ENCODE data around the gene KTN1. TPM values are rescaled to one million over a fixed set of nuclear protein-coding genes. Genes with fewer than 3 reads are reported as not detected.
A peak's percentile ranks its signal among the peaks of the same experiment; 100 is the strongest.

Gene KTN1
- total RNA-seq, 1 experiment from 2014 or later: 77.9 TPM

DNA sequence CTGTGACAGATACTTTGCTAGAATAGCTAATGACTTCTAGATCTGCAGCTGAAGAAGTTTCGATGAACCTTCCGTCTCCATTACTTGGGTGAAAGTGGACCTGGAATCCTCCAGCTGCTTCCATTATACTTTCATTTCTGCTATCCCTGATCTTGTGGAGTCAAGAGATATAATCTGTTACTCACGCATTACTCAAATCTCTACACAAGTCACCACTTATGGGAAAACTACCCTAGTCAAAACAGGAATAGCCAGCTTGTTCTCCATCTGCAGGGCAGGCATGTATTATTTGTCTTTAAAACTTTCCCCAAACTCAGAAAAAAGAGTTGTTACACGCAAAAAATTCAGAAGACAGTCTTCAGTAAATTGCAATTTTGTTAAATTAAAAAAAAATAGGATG is 2.8 kb upstream of the KTN1 start:
- DNase-seq (ENCODE audit: low spot score): no peak

DNA sequence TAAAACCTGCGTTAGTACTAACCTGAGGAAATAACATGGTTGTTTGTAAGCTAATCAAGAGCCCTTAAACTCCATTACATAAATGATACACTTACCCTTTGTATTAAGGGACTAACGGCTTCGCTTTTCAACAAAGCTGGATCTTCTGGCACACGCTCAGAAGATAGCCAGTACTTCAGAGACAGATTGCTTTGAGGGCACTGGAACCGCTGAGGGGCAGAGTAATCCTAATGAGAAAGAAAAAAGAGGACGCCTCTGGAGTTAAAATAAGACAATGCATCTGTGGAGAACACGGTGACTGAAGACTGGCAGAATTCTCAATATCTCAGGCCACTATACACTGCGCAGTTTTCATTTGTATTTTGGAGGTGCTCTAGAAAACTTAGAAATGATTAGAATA is 1.5 kb upstream of the KTN1 start:
- no peak for DNase-seq (ENCODE audit: low spot score)

DNA sequence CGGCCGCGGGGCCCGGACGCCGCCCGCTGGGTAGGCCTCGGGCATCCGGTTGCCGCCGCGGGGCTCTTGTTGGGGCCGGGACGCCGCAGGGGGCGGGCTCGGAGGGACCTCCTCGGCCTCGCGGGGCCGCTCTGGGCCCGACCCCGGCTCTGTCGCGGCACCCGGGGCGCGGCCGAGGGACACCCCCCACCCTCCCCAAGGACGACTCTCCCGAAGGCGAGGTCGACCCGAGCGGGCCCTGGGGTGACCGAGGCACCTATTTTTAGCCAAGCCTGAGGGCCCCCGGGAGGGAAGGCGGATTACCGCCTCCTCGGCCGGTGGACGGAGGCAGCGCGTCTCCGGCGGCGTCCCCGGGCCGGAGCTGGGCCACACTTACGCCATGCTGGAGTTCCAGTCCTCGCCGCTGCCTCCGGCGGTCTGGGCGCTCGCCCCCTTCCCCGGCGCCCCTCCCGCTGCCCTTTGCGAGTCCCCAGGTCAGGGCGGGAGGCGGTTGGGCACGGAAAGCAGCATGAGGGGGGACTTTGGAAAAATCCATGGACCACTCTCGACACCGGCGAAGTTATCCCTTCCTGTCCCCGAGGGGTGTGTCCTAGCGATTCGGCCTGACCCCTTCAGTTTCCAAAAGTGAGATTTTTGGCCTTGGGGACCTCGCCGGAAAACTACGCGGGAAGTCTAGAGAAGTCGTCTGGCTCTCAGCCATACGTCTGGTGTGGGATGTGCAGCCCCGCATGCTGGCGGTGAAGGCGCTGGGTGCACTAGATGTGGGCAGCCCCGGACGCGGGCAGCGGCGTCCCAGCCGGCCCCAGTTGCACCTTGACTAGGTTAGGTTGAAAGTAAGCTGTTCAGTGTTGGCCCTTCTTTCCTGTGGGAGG is 699 bp downstream of the KTN1 start:
- DNase-seq (ENCODE audit: low spot score): peak; percentile 22

DNA sequence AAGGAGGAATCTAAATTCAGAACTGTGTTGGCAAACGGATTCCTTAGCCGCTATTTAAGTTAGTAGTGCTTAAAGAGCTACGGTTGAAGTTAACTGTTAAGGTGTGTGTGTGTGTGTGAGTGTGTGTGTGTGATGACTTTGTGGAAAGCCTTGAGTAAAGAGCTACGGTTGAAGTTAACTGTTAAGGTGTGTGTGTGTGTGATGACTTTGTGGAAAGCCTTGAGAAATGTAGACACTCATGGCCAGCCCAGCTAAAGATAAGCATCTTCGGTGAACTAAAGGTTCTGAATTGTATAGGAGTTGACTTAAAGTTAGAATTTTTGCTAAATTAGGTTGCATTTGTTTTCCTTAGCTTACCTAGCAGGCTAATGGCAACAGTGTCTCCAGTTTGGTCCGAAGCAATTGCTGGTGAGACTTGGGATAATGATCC is 1.4 kb downstream of the KTN1 start:
- no peak for DNase-seq (ENCODE audit: low spot score)

DNA sequence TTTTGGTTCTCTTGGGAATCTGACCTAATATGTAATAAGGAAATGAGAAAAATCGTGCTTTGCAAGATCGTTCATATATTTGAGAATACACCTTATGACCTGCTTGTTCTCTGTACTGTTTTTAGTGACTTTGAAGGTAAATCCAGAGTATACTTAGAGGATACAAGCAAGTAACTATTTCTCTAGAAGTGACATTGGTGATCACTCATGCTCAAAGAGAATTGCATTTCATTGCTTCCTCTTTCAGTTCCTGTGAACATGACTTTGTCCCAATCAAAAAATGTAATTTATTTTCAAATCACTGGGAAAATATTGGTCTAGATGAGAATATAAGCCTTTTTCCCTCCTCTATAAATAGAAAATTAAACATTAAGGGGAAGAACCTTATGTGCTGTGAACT is 2.7 kb downstream of the KTN1 start:
- no peak for DNase-seq (ENCODE audit: low spot score)

DNA sequence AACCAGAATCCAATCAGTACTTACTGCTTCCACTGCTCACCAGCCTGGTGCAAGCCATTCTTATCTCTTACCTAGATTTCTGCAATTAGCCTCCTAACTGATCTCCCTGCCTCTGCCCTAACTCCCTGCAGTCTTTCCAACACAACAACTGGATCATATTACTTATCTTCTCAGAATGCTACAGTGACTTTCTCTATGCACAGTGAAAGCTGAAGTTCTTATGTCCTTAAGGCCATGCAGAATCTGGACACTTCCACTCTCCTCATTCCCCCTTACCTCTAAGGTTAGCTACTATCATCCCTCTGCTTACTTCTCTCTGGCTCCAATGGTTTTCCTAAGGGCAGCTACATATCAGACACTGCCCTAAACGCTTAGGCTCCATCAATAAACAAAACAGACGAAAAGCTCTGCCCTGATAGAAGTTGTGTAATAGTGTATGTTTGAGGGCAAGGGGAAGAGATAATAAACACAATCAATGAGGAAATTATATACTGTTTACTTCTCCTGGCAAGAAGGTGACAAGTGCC is 4.0 kb downstream of the KTN1 start:
- no peak for DNase-seq (ENCODE audit: low spot score)

DNA sequence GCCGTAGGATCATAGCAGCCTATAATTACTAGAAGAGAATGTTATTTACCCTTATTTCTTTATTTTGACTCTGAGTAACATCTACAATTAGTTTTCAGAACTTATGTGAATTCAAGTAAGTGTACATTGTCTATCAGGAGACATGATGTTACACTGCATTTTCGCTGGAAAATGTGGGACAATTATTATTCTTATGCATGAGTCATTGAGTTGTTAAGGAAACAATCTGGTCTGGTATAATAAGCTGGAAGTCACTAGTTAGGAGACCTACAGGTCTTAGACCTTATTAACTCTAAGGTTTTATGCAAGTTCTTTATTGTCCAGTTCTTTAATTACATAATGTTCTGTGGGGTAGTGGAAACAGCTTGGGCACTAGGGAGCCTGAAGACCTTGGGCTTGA is 5.8 kb downstream of the KTN1 start:
- no peak for DNase-seq (ENCODE audit: low spot score)

DNA sequence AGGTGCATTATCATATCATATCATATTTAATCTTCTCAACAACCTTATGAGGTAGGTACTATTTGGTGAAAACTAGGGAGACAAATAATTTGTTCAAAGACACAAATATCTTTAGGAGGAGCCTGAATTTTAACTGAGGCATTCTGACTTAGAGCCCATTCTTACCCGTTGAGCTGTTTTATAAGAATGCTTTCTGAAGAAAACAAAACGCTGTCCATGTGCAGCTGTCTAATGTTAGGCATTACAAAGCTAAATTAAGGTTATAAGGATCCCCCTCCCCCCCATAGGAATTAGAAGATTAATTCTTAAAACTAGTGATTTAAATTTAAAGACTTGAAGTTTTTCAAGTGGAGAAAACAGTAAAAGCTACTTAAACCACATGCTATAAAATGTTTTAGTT is 6.4 kb downstream of the KTN1 start:
- no peak for DNase-seq (ENCODE audit: low spot score)

DNA sequence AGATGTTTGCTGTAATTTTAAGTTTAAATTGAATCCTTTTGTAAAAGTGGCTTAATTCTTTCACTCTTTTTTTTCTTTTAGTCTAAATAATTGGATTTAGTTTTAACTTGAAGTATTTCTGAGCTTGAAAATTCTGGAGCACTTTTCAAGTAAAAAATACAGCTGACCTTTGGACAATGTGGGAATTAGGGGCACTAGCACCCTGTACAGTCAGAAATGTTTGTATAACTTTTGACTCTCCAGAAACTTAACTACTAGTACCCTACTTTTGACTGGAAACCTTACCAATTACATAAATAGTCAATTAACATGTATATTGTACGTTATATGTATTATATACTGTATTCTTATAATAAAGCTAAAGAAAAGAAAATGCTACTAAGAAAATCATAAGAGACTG is 7.8 kb downstream of the KTN1 start:
- DNase-seq (ENCODE audit: low spot score): no peak

DNA sequence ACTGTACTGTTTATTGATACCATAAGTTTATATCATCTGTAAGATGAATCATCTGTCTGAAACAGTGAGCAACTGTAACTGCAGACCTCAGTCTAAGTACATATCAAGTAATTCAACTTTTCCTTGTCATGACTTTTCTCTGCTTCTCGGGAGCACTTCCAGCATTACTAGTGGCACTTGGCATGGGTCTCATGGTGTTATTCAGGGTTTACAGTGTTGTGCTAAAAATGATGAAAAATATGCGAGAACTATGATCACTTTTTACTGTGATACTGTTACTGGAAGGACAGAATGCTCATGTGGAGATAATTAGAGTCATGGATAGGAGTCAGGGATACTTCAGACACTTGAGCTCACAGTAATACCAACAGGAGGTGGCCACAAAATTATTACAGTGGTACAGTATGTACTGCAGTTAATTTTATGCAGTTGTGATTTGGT is 8.3 kb downstream of the KTN1 start:
- no peak for DNase-seq (ENCODE audit: low spot score)

DNA sequence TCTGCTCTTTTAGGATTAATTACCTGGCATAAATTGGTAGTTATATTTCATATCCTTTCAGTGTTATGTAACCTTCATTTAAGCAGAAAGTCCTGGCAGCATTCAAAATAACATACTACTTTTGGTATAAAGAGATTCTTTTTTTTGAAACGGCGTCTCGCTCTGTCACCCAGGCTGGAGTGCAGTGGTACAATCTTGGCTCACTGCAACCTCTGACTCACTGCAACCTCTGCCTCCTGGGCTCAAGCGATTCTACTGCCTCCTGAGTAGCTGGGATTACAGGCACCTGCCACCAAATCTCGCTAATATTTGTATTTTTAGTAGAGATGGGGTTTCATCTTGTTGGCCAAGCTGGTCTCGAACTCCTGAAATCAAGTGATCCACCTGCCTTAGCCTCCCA is 9.2 kb downstream of the KTN1 start:
- no peak for DNase-seq (ENCODE audit: low spot score)

DNA sequence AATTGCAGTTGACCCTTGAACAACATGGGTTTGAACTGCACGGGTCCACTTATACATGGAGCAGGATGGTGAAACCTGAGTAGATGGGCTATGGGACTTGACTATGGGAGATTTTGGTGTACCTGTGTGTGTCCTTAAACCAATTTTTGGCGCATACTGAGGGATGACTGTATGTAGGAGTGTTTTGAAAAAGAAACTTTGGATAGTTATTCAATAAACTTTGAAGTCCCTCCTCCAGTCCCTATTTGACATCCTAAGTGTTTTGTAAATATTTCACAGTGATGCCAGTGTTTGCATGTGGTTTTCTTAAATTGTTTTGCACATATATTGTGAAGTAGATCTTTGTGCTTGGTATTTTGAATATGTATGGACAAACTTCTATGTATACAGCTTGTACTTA is 12.4 kb downstream of the KTN1 start:
- DNase-seq (ENCODE audit: low spot score): no peak

DNA sequence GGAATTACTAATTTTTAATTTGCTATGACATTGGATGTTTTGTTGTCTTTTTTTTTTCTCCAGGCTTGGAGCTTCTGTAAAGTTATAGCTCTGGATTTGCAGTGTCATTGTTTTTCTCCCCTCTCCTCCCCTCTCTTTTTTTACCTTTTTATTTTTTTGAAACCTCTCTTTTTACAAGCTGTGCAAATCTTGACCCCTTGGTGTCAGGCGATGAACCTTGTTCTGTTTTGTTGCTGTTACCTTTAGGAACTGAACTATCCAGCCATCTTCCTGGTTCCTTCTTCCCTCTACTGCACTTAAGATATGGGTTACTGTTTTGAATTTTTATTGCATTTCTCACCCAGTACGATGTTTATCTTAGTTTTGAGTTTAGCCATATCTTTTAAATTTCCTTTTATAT is 13.7 kb downstream of the KTN1 start:
- DNase-seq (ENCODE audit: low spot score): no peak

DNA sequence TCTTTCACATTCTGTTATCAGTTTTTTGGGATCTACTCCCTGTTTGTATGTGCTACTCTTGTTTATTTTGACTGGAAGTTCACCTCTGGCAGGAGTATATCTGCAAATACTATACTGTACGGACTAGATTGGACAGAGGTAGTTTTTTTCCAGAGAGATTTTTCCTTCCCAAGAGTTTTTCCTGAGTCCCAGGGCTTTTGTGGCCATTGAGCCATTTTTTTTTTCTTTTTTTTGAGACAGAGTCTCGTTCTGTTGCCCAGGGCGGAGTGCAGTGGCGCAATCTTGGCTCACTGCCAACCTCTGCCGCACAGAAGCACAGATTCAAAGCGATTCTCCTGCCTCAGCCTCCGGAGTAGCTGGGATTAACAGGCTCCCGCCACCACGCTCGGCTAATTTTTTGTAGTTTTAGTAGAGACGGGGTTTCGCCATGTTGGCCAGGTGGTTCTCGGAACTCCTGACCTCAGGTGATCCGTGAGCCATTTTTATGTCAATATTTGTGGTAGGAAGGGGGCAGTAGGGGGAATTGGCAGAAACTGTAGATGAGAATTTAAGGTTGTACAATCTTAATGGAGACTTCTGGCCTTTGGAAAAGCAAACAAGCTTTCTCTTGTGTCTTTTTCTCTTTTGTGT is 19.4 kb downstream of the KTN1 start:
- no peak for DNase-seq (ENCODE audit: low spot score)

DNA sequence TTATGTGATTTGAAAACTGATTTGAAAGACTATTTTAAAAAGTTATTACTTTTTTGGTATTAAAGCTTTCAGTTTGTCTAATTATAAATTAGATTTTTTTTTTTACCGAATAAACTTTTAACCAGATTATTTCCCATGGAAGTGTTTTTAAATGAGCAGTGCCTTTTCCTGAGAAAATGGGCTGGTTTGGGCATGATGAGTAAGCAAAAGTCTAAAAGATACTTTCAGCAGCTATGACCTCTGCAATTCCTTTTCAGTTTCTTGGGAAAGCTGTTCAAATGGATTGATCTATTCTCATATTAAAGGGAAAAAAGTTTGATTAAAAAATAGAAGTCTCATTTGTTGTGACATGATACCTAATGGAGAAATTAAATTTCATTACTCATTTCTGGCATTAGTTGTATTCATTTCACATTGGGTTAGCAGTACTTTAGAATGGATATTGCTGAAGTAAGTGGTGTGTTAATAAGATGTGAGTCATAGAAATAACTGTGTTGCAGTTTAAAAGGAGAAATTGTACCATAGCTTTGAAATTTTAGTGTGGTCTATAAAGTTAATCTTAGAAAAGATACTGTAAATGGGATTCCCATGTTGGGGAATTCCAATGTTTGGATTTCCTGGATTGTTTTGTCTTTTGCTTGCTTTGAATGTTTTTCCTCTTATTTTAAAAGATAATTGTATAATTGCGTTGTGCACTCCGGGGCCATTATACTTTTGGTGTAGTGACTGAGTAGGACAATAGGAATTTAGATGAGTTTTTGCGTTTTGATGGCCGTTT is 21.0 kb downstream of the KTN1 start:
- DNase-seq (ENCODE audit: low spot score): peak; percentile 59

DNA sequence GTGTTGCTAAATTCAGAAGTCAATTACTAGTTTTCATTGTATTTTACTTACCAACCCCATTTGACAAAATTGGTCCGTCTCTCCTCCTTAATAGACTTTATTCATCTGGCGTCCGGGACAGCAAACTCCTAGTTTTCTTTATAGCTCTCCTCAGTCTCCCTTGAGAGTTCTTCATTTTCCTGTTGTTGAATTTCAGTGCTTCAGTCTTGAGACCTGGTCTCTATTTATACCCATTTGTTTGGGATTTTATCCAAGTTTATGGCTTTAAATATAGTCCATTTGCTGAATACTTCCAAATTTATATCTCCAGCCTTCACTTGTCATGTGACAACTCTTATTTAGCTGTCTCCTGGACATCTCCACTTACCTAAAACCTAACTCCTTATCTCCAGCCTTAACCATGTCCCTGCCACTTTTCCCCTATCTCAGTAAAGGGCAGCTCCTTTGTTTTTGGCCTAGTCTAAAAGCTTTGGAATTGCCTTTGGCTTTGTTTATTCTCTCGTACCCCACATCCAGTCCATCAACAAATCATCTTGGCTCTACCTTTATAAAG is 23.5 kb downstream of the KTN1 start:
- no peak for DNase-seq (ENCODE audit: low spot score)

DNA sequence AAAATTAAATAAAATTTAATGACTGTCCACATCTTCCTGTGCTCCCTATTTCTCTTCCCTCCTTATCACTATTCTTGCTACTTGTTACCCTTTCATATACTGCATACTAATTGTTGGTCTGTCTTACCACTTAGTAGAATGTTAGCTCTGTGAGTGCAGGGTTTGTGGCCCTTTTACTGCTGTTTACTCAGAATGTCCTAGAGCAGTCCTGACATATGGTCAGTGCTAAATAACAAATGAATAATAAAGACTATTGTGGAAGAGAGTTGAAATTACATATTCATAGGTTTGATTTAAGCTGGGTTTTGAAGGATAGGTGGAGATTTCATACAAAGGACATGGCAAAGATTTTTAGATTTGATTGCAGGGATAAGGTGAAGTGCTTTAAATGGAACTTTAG is 24.5 kb downstream of the KTN1 start:
- DNase-seq (ENCODE audit: low spot score): no peak

DNA sequence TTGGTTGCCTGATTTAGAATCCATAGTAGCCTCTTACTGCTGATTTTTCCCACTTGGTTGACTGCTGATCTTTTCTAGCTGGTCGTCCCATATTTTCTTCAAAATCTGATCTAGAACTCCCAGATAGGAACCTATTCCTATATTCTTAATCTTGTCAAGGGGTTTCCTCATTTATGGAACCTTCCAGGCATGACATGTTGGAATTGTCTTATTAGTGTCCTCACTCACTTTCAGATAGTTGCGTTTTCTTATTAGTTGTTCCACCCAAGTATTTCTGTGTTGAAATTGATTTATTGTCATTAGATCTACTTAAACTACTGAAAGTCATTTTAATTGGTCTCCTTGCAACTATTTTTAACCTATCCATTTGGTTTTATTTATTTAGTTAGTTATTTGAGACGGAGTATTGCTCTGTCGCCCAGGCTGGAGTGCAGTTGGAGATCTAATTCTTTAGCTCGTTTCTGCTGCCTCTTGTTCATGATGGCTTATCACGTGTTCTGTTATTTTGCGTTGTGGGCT is 25.0 kb downstream of the KTN1 start:
- no peak for DNase-seq (ENCODE audit: low spot score)

DNA sequence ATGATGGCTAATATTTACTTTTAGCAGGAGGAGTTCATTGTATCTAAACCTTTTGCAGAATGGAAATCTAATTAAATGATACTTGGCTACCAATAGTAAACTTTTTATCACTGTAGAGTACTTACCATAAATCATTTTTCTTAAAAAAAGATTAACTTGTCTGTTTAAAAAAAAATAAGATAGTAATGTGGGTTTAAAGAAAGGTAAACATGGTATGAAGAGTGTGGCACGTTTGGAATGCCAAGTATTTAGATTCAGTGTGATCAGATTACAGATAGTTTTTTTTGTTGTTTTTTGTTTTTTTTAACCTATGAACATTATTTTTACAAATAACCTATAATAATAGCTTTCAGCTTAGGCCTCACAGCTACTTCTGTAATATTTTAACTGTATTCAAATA is 25.8 kb downstream of the KTN1 start:
- DNase-seq (ENCODE audit: low spot score): peak; percentile 11

DNA sequence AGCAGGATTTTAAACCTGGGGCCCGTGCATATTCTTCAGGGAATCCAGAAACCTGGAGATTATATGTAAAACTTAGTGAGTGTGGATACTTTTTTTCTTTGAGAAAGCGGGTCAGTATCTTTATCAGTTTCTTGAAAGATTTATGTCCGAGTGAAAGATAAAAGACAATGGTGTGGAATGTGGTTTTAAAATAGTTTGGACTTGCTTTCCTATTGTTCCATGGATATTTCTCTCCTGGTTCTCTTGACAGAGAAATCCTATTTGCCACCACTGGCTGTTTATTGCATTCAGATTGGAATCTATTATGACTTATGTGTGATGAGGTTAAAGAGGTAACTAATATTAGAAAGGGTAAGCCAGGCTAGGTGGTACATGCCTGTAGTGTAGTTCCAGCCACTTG is 27.4 kb downstream of the KTN1 start:
- DNase-seq (ENCODE audit: low spot score): no peak

DNA sequence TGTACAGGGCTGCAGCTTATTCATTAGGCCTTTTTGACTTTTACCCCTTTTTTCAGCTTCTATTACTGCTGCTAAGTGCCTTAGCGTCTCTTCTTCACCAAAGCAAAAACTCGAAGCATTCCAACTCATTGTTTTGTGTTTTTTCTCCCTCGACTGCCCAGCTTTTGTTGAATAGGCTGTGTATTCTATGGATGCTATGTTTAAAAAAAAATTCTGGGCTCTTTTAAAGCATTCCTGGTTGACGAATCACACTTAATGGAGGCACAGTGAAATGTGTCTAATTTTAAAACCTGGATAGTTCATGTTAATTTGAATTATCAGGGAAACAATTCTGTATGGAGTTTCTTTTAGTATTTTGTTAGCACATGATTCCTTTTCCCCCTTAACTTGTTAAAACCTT is 29.7 kb downstream of the KTN1 start:
- no peak for DNase-seq (ENCODE audit: low spot score)

Data from A172 (cell line).